Cortex of kidney (tissue), 1 donor: ENCODE results near the gene EPAS1.

Experiments used
- DNase-seq: peaks from one replicate; lab custom pipeline; 2025; lab: John Stamatoyannopoulos, UW

EPAS1 gene

GRCh38 chr2:46325182-46325928 is 28.1 kb downstream of the EPAS1 start:
- no peak for DNase-seq

GRCh38 chr2:46326231-46326980 is 29.2 kb downstream of the EPAS1 start:
- no peak for DNase-seq

GRCh38 chr2:46327627-46328026 is 30.4 kb downstream of the EPAS1 start:
- no peak for DNase-seq

GRCh38 chr2:46328291-46328690 is 31.1 kb downstream of the EPAS1 start:
- no peak for DNase-seq

GRCh38 chr2:46328829-46329228 is 31.6 kb downstream of the EPAS1 start:
- no peak for DNase-seq

- DNase-seq = no peak
Observed at GRCh38 chr2:46329340-46329739, 32.1 kb downstream of the EPAS1 start.

- no peak for DNase-seq
Observed at GRCh38 chr2:46329803-46330775, 32.9 kb downstream of the EPAS1 start.

- no peak for DNase-seq
Observed at GRCh38 chr2:46331109-46331766, 34.0 kb downstream of the EPAS1 start.

- DNase-seq = no peak
Observed at GRCh38 chr2:46332686-46333281, 35.6 kb downstream of the EPAS1 start.

GRCh38 chr2:46333912-46334311 is 36.7 kb downstream of the EPAS1 start:
- no peak for DNase-seq

GRCh38 chr2:46334389-46335271 is 37.4 kb downstream of the EPAS1 start:
- DNase-seq = no peak

GRCh38 chr2:46335391-46336282 is 38.4 kb downstream of the EPAS1 start:
- no peak for DNase-seq

GRCh38 chr2:46336283-46336959 is 39.2 kb downstream of the EPAS1 start:
- DNase-seq = no peak

- no peak for DNase-seq
Observed at GRCh38 chr2:46337208-46337994, 40.2 kb downstream of the EPAS1 start.

- no peak for DNase-seq
Observed at GRCh38 chr2:46338674-46339073, 41.5 kb downstream of the EPAS1 start.

GRCh38 chr2:46339200-46339599 is 42.0 kb downstream of the EPAS1 start:
- DNase-seq = no peak

- no peak for DNase-seq
Observed at GRCh38 chr2:46339676-46340459, 42.7 kb downstream of the EPAS1 start.
